ENCODE results near the gene RNPEP. TPM values are rescaled to one million over a fixed set of nuclear protein-coding genes. Genes with fewer than 3 reads are reported as not detected.

RNPEP gene
- total RNA-seq, 1 experiment from 2014 or later: 99.8 TPM

GRCh38 chr1:202034683-202035462 lies 52.4 kb downstream of the RNPEP start:
- BruUV-seq (replicated peaks): no TSS peak
- Histone ChIP-seq H3K36me3 (ENCODE audit: control insufficient read depth, insufficient read depth, low read length) (no peaks in the 10 kb centered on the region), H3K27me3 (ENCODE audit: control insufficient read depth, insufficient read depth, low read length) (no peaks in the 10 kb centered on the region), H3K9me3 (ENCODE audit: control insufficient read depth, insufficient read depth, low read depth, low read length) (no peaks in the 10 kb centered on the region), H3K4me1 (ENCODE audit: control insufficient read depth, insufficient read depth, low read length) (peaks cover 20% of the 10 kb centered on the region), H3K4me3 (ENCODE audit: low read depth in 2 of 2, low read length in 2 of 2) (no peak overlapping the region), H3K27ac (ENCODE audit: low read length) (peak overlapping the region; percentile 76)
- intact Hi-C loops (cut with micrococcal nuclease; ENCODE audit: unreplicated experiment) (no loop called here), in situ Hi-C loops (cut with HindIII; ENCODE audit: low pct_unique_long_range_greater_than_20kb, low sequenced_read_pairs) (no loop called here)
- POLR2A ChIA-PET: interaction anchor here (0.6 kb wide), 2 partner anchors 38 to 321 kb away, joined by 8 to 9 read pairs; no protein-coding TSS in a partner anchor
- ATAC-seq: peak; percentile 86
- CTCF ChIA-PET: no interaction called here
- TF ChIP-seq SIN3A (IDR thresholded peaks at IDR 0.05; ENCODE audit: borderline replicate concordance, insufficient read depth, low read depth, low read length) (no peak), POLR2AphosphoS5 (IDR thresholded peaks at IDR 0.05; ENCODE audit: low read depth, low read length) (no peak), REST (IDR thresholded peaks at IDR 0.05; ENCODE audit: insufficient read depth in 1 of 2, low read depth in 2 of 2, low read length in 1 of 2) (no peak)
- no peak for DNase-seq (ENCODE audit: low read depth, low spot score)

- POLR2A ChIA-PET: interaction anchor here (0.6 kb wide), 1 partner anchor 154 kb away, joined by 13 read pairs; no protein-coding TSS in a partner anchor
- CTCF ChIA-PET: no interaction called here
These were observed 54.3 kb downstream of the RNPEP start for GRCh38 chr1:202036595-202037387.

More at GRCh38 chr1:202036595-202037387, 54.3 kb downstream of the RNPEP start:
- in situ Hi-C loops (cut with HindIII; ENCODE audit: low pct_unique_long_range_greater_than_20kb, low sequenced_read_pairs) (no loop called here), intact Hi-C loops (cut with micrococcal nuclease; ENCODE audit: unreplicated experiment) (no loop called here)
- Histone ChIP-seq H3K27me3 (ENCODE audit: control insufficient read depth, insufficient read depth, low read length) (no peaks in the 10 kb centered on the region), H3K9me3 (ENCODE audit: control insufficient read depth, insufficient read depth, low read depth, low read length) (no peaks in the 10 kb centered on the region), H3K36me3 (ENCODE audit: control insufficient read depth, insufficient read depth, low read length) (no peaks in the 10 kb centered on the region), H3K4me1 (ENCODE audit: control insufficient read depth, insufficient read depth, low read length) (peaks cover 13% of the 10 kb centered on the region), H3K27ac (ENCODE audit: low read length) (no peak overlapping the region), H3K4me3 (ENCODE audit: low read depth in 2 of 2, low read length in 2 of 2) (no peak overlapping the region)
- ATAC-seq: no peak
- TF ChIP-seq CTCF (IDR thresholded peaks at IDR 0.05) (no peak), SIN3A (IDR thresholded peaks at IDR 0.05; ENCODE audit: borderline replicate concordance, insufficient read depth, low read depth, low read length) (no peak), TCF7L2 (IDR thresholded peaks at IDR 0.05; ENCODE audit: low read depth, low read length) (no peak), POLR2AphosphoS5 (IDR thresholded peaks at IDR 0.05; ENCODE audit: low read depth, low read length) (no peak), REST (IDR thresholded peaks at IDR 0.05; ENCODE audit: insufficient read depth in 1 of 2, low read depth in 2 of 2, low read length in 1 of 2) (no peak)
- no TSS peak for BruUV-seq (replicated peaks)
- DNase-seq (ENCODE audit: low read depth, low spot score): no peak

Data from Panc1 (cell line).